ENCODE data around the gene ZNF180.
A peak's percentile ranks its signal among the peaks of the same experiment; 100 is the strongest.

The ZNF180 gene

GRCh38 chr19:44447916-44448674 is 52.2 kb downstream of the ZNF180 start, which contains the start of gene ZNF229 (continued):
- TF ChIP-seq ZNF645 (tag by site-specific recombination; IDR thresholded peaks at IDR 0.05) (no peak), ZNF513 (tag by site-specific recombination; IDR thresholded peaks at IDR 0.05) (no peak), ZNF335 (tag by site-specific recombination; conservative IDR thresholded peaks at IDR 0.05) (peak; percentile 83), ZNF223 (tag by site-specific recombination; IDR thresholded peaks at IDR 0.05) (no peak), ZSCAN23 (tag by site-specific recombination; IDR thresholded peaks at IDR 0.05) (no peak), ZNF654 (tag by site-specific recombination; IDR thresholded peaks at IDR 0.05; ENCODE audit: low read depth) (no peak), KLF17 (tag by site-specific recombination; IDR thresholded peaks at IDR 0.05) (no peak), PATZ1 (tag by site-specific recombination; IDR thresholded peaks at IDR 0.05) (no peak), ZNF184 (tag by site-specific recombination; IDR thresholded peaks at IDR 0.05) (no peak), OVOL3 (tag by site-specific recombination; IDR thresholded peaks at IDR 0.05) (no peak), ZNF423 (tag by site-specific recombination; IDR thresholded peaks at IDR 0.05) (no peak), AEBP2 (tag by site-specific recombination; IDR thresholded peaks at IDR 0.05; ENCODE audit: borderline replicate concordance) (no peak), ZNF202 (tag by site-specific recombination; IDR thresholded peaks at IDR 0.05; ENCODE audit: borderline replicate concordance) (no peak), BCL6B (tag by site-specific recombination; IDR thresholded peaks at IDR 0.05) (no peak), ZNF660 (tag by site-specific recombination; IDR thresholded peaks at IDR 0.05) (no peak), KLF1 (tag by site-specific recombination; IDR thresholded peaks at IDR 0.05) (peak; percentile 62), ZBTB49 (tag by site-specific recombination; IDR thresholded peaks at IDR 0.05; ENCODE audit: low read depth) (no peak), ZNF785 (tag by site-specific recombination; IDR thresholded peaks at IDR 0.05) (no peak), ZNF121 (tag by site-specific recombination; IDR thresholded peaks at IDR 0.05) (no peak), PRDM6 (tag by site-specific recombination; IDR thresholded peaks at IDR 0.05) (no peak), ZNF639 (tag by site-specific recombination; IDR thresholded peaks at IDR 0.05) (no peak), ZBTB21 (tag by site-specific recombination; IDR thresholded peaks at IDR 0.05) (no peak), ZNF19 (tag by site-specific recombination; IDR thresholded peaks at IDR 0.05; ENCODE audit: low read depth) (no peak; the same call in 1 of the 2 replicates), GLI4 (tag by site-specific recombination; IDR thresholded peaks at IDR 0.05) (no peak), ZNF416 (tag by site-specific recombination; IDR thresholded peaks at IDR 0.05) (no peak)
